Peyer's patch (tissue), 4 donors: ENCODE data around the gene TTLL8.

Source experiments
- POLR2A ChIP-seq, 2 donors: fragments of 450-650 bp; IDR thresholded peaks; one replicate each; pipeline ENCODE4 v1.5.1; 2017; ENCODE audit warnings: antibody characterized with exemption in 2 of 2, mild to moderate bottlenecking in 2 of 2, moderate library complexity in 2 of 2
- TF ChIP-seq, protein P1 (sequence below), 6 experiments: fragments of 450-650 bp in 4 of 6; fragments of 200-600 bp in 2 of 6; sonication (generic) in 1 of 6; IDR thresholded peaks; one replicate each; pipeline ENCODE4 v1.5.1; 2017 to 2019; ENCODE audit warnings: antibody characterized with exemption in 6 of 6, mild to moderate bottlenecking in 3 of 6, moderate library complexity in 1 of 6

- TF ChIP-seq POLR2A (IDR thresholded peaks at IDR 0.05), result no peak
- TF ChIP-seq, protein P1, sequence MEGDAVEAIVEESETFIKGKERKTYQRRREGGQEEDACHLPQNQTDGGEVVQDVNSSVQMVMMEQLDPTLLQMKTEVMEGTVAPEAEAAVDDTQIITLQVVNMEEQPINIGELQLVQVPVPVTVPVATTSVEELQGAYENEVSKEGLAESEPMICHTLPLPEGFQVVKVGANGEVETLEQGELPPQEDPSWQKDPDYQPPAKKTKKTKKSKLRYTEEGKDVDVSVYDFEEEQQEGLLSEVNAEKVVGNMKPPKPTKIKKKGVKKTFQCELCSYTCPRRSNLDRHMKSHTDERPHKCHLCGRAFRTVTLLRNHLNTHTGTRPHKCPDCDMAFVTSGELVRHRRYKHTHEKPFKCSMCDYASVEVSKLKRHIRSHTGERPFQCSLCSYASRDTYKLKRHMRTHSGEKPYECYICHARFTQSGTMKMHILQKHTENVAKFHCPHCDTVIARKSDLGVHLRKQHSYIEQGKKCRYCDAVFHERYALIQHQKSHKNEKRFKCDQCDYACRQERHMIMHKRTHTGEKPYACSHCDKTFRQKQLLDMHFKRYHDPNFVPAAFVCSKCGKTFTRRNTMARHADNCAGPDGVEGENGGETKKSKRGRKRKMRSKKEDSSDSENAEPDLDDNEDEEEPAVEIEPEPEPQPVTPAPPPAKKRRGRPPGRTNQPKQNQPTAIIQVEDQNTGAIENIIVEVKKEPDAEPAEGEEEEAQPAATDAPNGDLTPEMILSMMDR (IDR thresholded peaks at IDR 0.05), result no peak
These were observed 629 bp downstream of the TTLL8 start for GRCh38 chr22:50057278-50058060.
